ENCODE data around the gene PRAF2. TPM values are rescaled to one million over a fixed set of nuclear protein-coding genes. Genes with fewer than 3 reads are reported as not detected.

The PRAF2 gene
- total and polyA plus RNA-seq, 2 of the 13 experiments (the other 11 are each of a cell fraction or from before 2014, with no cell fraction given) = 0.33 to 2.6 TPM

GRCh38 chrX:49102190-49102589, 28.4 kb upstream of the PRAF2 start (continued):
- TF ChIP-seq ARID4A (CRISPR knock-in tag; IDR thresholded peaks at IDR 0.05; ENCODE audit: borderline replicate concordance) (peak; percentile 53; the same call in 1 of the 2 replicates), SAP130 (CRISPR knock-in tag; IDR thresholded peaks at IDR 0.05; ENCODE audit: low read depth) (peak; percentile 73), HDAC6 (IDR thresholded peaks at IDR 0.05; ENCODE audit: low read depth, low read length) (no peak), ZNF614 (CRISPR knock-in tag; IDR thresholded peaks at IDR 0.05; ENCODE audit: borderline replicate concordance) (peak; percentile 37; the same call in 1 of the 2 replicates), ZNF776 (CRISPR knock-in tag; IDR thresholded peaks at IDR 0.05) (no peak), HDAC2 (CRISPR knock-in tag; IDR thresholded peaks at IDR 0.05) (peak; percentile 17; the same call in 1 of the 2 replicates), NR2C2 (CRISPR knock-in tag; IDR thresholded peaks at IDR 0.05; ENCODE audit: borderline replicate concordance) (peak; percentile 39; the same call in 1 of the 2 replicates), ZSCAN22 (CRISPR knock-in tag; IDR thresholded peaks at IDR 0.05) (0 out of 2 replicates have a peak, but pooled peaks have one; percentile 61), ZBTB38 (CRISPR knock-in tag; IDR thresholded peaks at IDR 0.05) (no peak), CTCF (CRISPR knock-in tag; IDR thresholded peaks at IDR 0.05) (peak; percentile 30; the same call in 1 of the 2 replicates), POLR2A (IDR thresholded peaks at IDR 0.05; ENCODE audit: insufficient read depth in 1 of 2, low read depth in 2 of 2, low read length in 2 of 2) (0 out of 4 replicates have a peak, but pooled peaks of 1 of the 2 experiments have one; percentile 40), MAX (IDR thresholded peaks at IDR 0.05) (peak; percentile 50), LCORL (IDR thresholded peaks at IDR 0.05) (no peak), LCORL (CRISPR knock-in tag; IDR thresholded peaks at IDR 0.05) (peak; percentile 53; the same call in 1 of the 2 replicates), FOSL2 (CRISPR knock-in tag; IDR thresholded peaks at IDR 0.05) (peak; percentile 70), GFI1 (CRISPR knock-in tag; IDR thresholded peaks at IDR 0.05; ENCODE audit: borderline replicate concordance) (peak; percentile 84), RXRA (CRISPR knock-in tag; IDR thresholded peaks at IDR 0.05) (peak; percentile 83), RARA (CRISPR knock-in tag; IDR thresholded peaks at IDR 0.05) (peak; percentile 77), ZNF574 (CRISPR knock-in tag; IDR thresholded peaks at IDR 0.05) (0 out of 2 replicates have a peak, but pooled peaks have one; percentile 25), ZNF652 (CRISPR knock-in tag; IDR thresholded peaks at IDR 0.05; ENCODE audit: borderline replicate concordance, low read depth) (peak; percentile 41; the same call in 1 of the 2 replicates), THRA (CRISPR knock-in tag; IDR thresholded peaks at IDR 0.05; ENCODE audit: borderline replicate concordance) (peak; percentile 62; the same call in 1 of the 2 replicates)
